Peyer's patch (tissue), 4 donors: ENCODE results near the gene SYNDIG1L. TPM values are rescaled to one million over a fixed set of nuclear protein-coding genes. Genes with fewer than 3 reads are reported as not detected.

ENCODE experiments used
- DNase-seq, 3 donors: peaks; one replicate each; pipeline ENCODE4 v3.0.0-alpha.2; 2017 to 2019
- H3K27ac ChIP-seq, 4 donors: fragments of 200-600 bp; sonication (generic); one replicate each; pipeline ENCODE4 v1.5.1; 2016 to 2019
- H3K27me3 ChIP-seq, 2 donors: fragments of 200-600 bp; sonication (generic); one replicate each; pipeline ENCODE4 v1.5.1; 2019
- H3K36me3 ChIP-seq, 3 donors: fragments of 200-600 bp; sonication (generic); one replicate each; pipeline ENCODE4 v1.5.1; 2016 to 2019
- H3K4me1 ChIP-seq, 4 donors: fragments of 200-600 bp; sonication (generic); one replicate each; pipeline ENCODE4 v1.5.1; 2016 to 2019
- H3K4me3 ChIP-seq, 4 donors: fragments of 200-600 bp; sonication (generic); 1 replicate in 3 of 4; 2 replicates in 1 of 4; pipeline ENCODE4 v1.5.1; 2016 to 2019; ENCODE audit warnings: mild to moderate bottlenecking in 1 of 4
- H3K9me3 ChIP-seq, 4 donors: fragments of 200-600 bp; sonication (generic); one replicate each; pipeline ENCODE4 v1.5.1; 2016 to 2019; ENCODE audit warnings: mild to moderate bottlenecking in 1 of 4
- POLR2A ChIP-seq, 2 donors: fragments of 450-650 bp; IDR thresholded peaks; one replicate each; pipeline ENCODE4 v1.5.1; 2017; ENCODE audit warnings: antibody characterized with exemption in 2 of 2, mild to moderate bottlenecking in 2 of 2, moderate library complexity in 2 of 2
- total RNA-seq, 4 donors: library from RNA; depleted of rRNA; stranded (reverse); fragments of >200 nt; gene quantifications; one replicate each; pipeline ENCODE4 v1.1.0, GENCODE V29; 2016
- TF ChIP-seq, protein P1 (sequence below), 6 experiments: fragments of 450-650 bp in 4 of 6; fragments of 200-600 bp in 2 of 6; sonication (generic) in 1 of 6; IDR thresholded peaks; one replicate each; pipeline ENCODE4 v1.5.1; 2017 to 2019; ENCODE audit warnings: antibody characterized with exemption in 6 of 6, mild to moderate bottlenecking in 3 of 6, moderate library complexity in 1 of 6

Gene SYNDIG1L
- total RNA-seq, 4 donors from 2014 or later, result 0.27 TPM; not detected in 3

DNA sequence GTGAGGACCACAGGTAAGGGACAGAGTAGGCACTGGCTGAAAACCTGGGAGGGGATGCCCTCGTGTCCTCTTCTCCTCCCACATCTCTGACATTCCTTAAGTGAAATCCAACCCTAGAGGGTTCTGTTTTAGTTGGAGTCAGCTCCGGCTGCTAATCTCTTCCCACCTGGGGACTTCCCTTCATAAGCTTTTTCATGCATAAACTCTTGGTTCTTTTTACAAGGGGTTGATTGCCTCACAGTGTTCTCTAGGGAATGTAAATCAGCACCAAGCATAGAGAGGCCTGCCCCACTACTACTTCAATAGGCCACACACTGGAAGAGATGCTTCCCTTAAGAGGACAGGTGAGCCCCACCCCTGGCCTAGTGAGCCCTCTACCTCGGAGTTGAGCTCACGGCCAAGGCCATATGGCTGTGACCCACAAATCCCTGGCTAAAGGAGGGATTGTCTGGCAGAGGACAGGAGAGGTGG lies 3.2 kb upstream of the SYNDIG1L start:
- no peak overlapping the region for H3K27ac ChIP-seq
- no peaks in the 10 kb centered on the region for H3K27me3 ChIP-seq
- TF ChIP-seq POLR2A (IDR thresholded peaks at IDR 0.05), result no peak
- H3K9me3 ChIP-seq, result no peaks in the 10 kb centered on the region
- no peaks in the 10 kb centered on the region for H3K36me3 ChIP-seq
- DNase-seq, result no peak
- H3K4me1 ChIP-seq, result peaks cover 0 to 7% (median 0%) of the 10 kb centered on the region in 4 donors
- no peak overlapping the region for H3K4me3 ChIP-seq

DNA sequence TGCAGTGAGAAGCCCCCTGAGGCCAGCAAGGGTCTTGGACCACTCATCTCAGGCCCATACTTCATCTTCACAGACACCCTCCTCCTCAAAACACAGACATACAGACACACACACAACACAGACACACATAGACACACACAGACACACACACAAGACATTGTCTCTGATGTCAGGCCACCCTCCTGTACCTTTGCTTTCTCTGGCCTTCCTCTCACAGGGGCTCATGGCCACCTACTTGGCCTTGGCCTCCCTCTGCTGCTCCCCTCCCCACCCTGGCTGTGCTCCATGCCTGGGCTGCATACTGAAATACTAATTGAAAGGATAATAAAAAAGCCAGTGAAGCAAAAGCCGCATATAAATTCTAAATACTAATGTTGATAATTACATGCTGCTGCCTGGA lies 1.6 kb upstream of the SYNDIG1L start:
- peaks cover 0 to 7% (median 0%) of the 10 kb centered on the region in 4 donors for H3K4me1 ChIP-seq
- DNase-seq, result no peak
- H3K36me3 ChIP-seq, result no peaks in the 10 kb centered on the region
- no peak for TF ChIP-seq POLR2A (IDR thresholded peaks at IDR 0.05)
- TF ChIP-seq, protein P1, sequence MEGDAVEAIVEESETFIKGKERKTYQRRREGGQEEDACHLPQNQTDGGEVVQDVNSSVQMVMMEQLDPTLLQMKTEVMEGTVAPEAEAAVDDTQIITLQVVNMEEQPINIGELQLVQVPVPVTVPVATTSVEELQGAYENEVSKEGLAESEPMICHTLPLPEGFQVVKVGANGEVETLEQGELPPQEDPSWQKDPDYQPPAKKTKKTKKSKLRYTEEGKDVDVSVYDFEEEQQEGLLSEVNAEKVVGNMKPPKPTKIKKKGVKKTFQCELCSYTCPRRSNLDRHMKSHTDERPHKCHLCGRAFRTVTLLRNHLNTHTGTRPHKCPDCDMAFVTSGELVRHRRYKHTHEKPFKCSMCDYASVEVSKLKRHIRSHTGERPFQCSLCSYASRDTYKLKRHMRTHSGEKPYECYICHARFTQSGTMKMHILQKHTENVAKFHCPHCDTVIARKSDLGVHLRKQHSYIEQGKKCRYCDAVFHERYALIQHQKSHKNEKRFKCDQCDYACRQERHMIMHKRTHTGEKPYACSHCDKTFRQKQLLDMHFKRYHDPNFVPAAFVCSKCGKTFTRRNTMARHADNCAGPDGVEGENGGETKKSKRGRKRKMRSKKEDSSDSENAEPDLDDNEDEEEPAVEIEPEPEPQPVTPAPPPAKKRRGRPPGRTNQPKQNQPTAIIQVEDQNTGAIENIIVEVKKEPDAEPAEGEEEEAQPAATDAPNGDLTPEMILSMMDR (IDR thresholded peaks at IDR 0.05), result no peak
- no peaks in the 10 kb centered on the region for H3K9me3 ChIP-seq
- no peak overlapping the region for H3K4me3 ChIP-seq
- H3K27me3 ChIP-seq, result no peaks in the 10 kb centered on the region
- H3K27ac ChIP-seq, result no peak overlapping the region

DNA sequence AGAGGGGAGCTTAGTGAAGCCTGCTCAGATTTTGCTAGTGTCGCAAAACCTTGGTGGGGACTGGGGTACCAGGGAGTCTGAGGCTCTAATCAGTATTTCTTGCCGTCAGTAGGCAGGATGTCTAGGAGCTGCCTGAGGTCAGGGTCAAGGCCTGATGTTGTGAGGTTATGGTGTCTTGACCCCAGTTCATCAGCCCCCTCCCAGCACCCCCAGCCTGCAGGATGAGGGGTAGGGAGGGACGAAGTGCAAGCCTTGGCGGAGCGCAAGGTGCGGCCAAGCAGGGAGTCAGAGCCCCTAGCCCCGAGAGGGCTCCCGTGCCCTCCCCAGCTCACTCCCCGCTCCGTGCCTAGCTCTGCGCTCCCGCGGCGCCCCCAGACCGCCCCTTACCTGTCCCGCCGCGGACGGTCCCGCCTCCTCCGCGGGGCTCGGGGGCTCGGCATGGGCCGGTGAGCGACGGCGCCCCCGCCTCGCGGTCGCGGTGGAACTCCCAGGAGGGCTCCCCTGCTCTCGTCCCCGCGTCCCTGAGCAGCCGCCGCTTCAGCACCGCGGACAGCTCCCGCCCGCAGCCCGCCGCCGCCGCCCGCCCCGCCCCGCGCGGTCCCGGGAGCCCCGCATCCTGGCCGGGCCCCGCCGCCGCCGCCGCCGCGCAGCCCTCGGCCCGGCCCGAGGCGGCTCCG lies 347 bp downstream of the SYNDIG1L start:
- no peak for TF ChIP-seq POLR2A (IDR thresholded peaks at IDR 0.05)
- TF ChIP-seq, protein P1 (IDR thresholded peaks at IDR 0.05), result no peak
- Histone ChIP-seq H3K27me3 (no peaks in the 10 kb centered on the region), H3K36me3 (no peaks in the 10 kb centered on the region)

DNA sequence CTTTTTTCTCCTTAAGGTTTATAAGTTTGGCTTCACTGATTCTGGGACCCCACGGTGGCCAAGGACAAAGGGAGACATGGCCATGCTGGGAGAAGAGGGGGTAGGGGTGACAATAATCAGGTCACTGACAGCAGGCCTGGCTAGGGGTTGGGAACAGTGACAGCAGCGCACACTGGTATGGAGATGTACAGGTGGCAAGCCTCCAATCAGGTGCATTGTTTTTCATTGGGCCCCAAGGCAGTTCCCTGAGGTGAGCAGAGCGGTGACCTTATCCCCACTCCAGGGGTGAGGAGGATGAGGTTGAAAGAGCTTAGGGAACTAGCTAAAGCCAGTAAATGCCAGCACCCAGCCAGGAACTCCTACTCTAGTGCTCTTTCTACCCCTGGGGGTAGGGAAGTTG lies 1.4 kb downstream of the SYNDIG1L start:
- DNase-seq, result no peak
- Histone ChIP-seq H3K36me3 (no peaks in the 10 kb centered on the region), H3K27me3 (no peaks in the 10 kb centered on the region), H3K27ac (no peak overlapping the region), H3K9me3 (no peaks in the 10 kb centered on the region), H3K4me3 (no peak overlapping the region), H3K4me1 (peaks cover 0 to 7% (median 0%) of the 10 kb centered on the region in 4 donors)
- TF ChIP-seq, protein P1 (IDR thresholded peaks at IDR 0.05), result no peak
- TF ChIP-seq POLR2A (IDR thresholded peaks at IDR 0.05), result no peak

More for the DNA sequence above, 347 bp downstream of the SYNDIG1L start:
- peaks cover 0 to 7% (median 0%) of the 10 kb centered on the region in 4 donors for H3K4me1 ChIP-seq
- H3K27ac ChIP-seq, result no peak overlapping the region
- peak in 1 of 3 donors; percentile 50 for DNase-seq
- no peak overlapping the region for H3K4me3 ChIP-seq
- H3K9me3 ChIP-seq, result no peaks in the 10 kb centered on the region

DNA sequence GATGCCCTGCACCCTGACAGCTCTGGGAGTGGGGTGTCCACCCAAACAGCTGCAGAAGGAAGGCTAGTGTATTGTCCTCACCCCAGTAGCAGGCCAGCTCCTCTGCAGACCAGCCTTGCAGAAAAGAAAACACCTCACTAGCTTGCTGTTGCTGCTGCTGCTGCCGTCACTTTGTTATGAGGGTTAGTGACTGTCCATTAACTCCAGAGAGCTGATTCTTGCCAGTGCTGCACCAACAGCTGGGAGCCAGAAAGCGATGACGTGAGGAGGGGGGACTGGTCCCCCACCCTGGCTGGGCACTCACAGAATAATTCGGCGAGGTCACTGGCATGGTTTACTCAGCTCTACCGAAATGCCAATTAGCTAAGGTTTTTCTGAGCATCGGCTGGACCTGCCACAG lies 2.8 kb downstream of the SYNDIG1L start:
- H3K9me3 ChIP-seq, result no peaks in the 10 kb centered on the region
- DNase-seq, result no peak

DNA sequence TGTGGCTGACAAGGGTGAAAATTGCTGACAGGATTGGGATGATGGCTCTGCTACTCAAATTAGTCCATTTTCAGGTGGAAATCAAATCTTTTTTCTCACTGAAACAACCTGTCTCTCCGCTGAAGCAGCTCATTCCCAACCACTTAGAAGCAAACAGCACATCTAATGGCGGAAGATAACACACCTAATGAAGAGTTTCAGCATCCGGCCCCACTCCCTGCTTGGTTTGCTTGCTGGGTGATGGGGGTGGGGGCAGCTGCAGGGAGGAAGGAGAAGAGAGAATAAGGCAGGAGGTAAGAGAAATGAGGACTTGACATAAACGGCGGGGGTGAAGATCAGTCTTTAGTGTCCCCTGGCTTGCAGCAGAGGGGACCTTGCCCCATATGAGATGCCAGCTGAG lies 4.0 kb downstream of the SYNDIG1L start:
- no peak for DNase-seq
- H3K4me3 ChIP-seq, result no peak overlapping the region
- H3K9me3 ChIP-seq, result no peaks in the 10 kb centered on the region
- TF ChIP-seq POLR2A (IDR thresholded peaks at IDR 0.05), result no peak
- TF ChIP-seq, protein P1 (IDR thresholded peaks at IDR 0.05), result no peak
- H3K36me3 ChIP-seq, result no peaks in the 10 kb centered on the region
- no peaks in the 10 kb centered on the region for H3K27me3 ChIP-seq
- H3K27ac ChIP-seq, result no peak overlapping the region
- H3K4me1 ChIP-seq, result peaks cover 0 to 7% (median 0%) of the 10 kb centered on the region in 4 donors

More for the DNA sequence above, 2.8 kb downstream of the SYNDIG1L start:
- H3K27me3 ChIP-seq, result no peaks in the 10 kb centered on the region
- no peak overlapping the region for H3K4me3 ChIP-seq
- TF ChIP-seq, protein P1 (IDR thresholded peaks at IDR 0.05), result no peak
- no peak for TF ChIP-seq POLR2A (IDR thresholded peaks at IDR 0.05)
- H3K27ac ChIP-seq, result no peak overlapping the region
- no peaks in the 10 kb centered on the region for H3K36me3 ChIP-seq
- peaks cover 0 to 7% (median 0%) of the 10 kb centered on the region in 4 donors for H3K4me1 ChIP-seq
